ENCODE results near the gene ZER1.
"Not testable (repeated sequence)": the region's sequence is repeated elsewhere in the genome, so short reads cannot be mapped to it uniquely, and the experiment has no call there.

The ZER1 gene

GRCh38 chr9:128771745-128772519 is at the start of gene ZER1:
ZER1 (minus strand) TSS chr9:128771927; CDS start chr9:128755565, 16,362 bp downstream.
- peak; percentile 93 to 94 for DNase-seq

- no peak for DNase-seq
Measured at GRCh38 chr9:128820665-128821583, 49.2 kb upstream of the ZER1 start.

GRCh38 chr9:128819716-128820664 is 48.3 kb upstream of the ZER1 start:
- peak in 1 of 2 experiments; percentile 20 for DNase-seq

GRCh38 chr9:128818839-128819715 is 47.4 kb upstream of the ZER1 start:
- DNase-seq = peak; percentile 51 to 59

GRCh38 chr9:128818099-128818838 is 46.5 kb upstream of the ZER1 start, which contains the start of gene ENDOG:
ENDOG (plus strand) TSS chr9:128818500; CDS start chr9:128818685, 185 bp downstream.
- peak; percentile 99 for DNase-seq

GRCh38 chr9:128810873-128811272 is 39.1 kb upstream of the ZER1 start:
- no peak for DNase-seq

GRCh38 chr9:128809831-128810230 is 38.1 kb upstream of the ZER1 start:
- DNase-seq = no peak

- DNase-seq = no peak
Measured at GRCh38 chr9:128809036-128809599, 37.4 kb upstream of the ZER1 start.

GRCh38 chr9:128808543-128808942 is 36.8 kb upstream of the ZER1 start:
- DNase-seq = no peak

GRCh38 chr9:128807827-128808226 is 36.1 kb upstream of the ZER1 start:
- no peak for DNase-seq

GRCh38 chr9:128805661-128806060 is 33.9 kb upstream of the ZER1 start:
- no peak for DNase-seq

- no peak for DNase-seq
Measured at GRCh38 chr9:128802482-128802881, 30.8 kb upstream of the ZER1 start.

- no peak for DNase-seq
Measured at GRCh38 chr9:128800061-128800460, 28.3 kb upstream of the ZER1 start.

GRCh38 chr9:128798896-128799295 is 27.2 kb upstream of the ZER1 start:
- DNase-seq = no peak

GRCh38 chr9:128794961-128795360 is 23.2 kb upstream of the ZER1 start:
- DNase-seq = not testable (repeated sequence)

- DNase-seq = no peak
Measured at GRCh38 chr9:128792978-128793686, 21.4 kb upstream of the ZER1 start.

GRCh38 chr9:128792134-128792533 is 20.4 kb upstream of the ZER1 start:
- no peak for DNase-seq

- DNase-seq = no peak
Measured at GRCh38 chr9:128790536-128790935, 18.8 kb upstream of the ZER1 start.

GRCh38 chr9:128788445-128788844 is 16.7 kb upstream of the ZER1 start:
- no peak for DNase-seq

- peak; percentile 16 to 25 for DNase-seq
Measured at GRCh38 chr9:128787659-128788058, 15.9 kb upstream of the ZER1 start.
